NCI-H2081 treated with DMSO at 0.1 percent for 48 hours (cell line): ENCODE measurements around the gene POLR2B.
"Not testable (repeated sequence)": the region's sequence is repeated elsewhere in the genome, so short reads cannot be mapped to it uniquely, and the experiment has no call there.

ENCODE experiments used
- DNase-seq: peaks from one replicate; lab custom pipeline; 2025; lab: John Stamatoyannopoulos, UW

Gene POLR2B

DNA sequence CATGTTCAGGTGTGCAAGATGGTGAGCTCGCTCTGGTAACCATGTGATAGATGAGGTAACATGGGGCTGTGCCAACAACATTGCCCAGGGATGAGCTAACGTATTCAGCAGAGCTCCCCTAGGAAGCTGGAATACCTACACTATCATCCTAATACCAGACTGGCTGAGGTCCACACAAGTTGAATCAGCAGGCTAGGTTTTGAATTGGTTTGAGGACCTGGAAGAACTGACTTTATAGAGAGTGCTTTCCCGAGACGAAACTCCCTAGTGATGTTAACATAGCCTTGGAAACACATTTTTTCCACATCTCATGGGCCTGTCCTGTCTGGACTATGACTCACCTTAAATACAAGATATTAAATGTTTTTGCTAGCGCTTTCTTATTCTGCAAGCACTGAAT is 74.8 kb downstream of the POLR2B start:
- DNase-seq = no peak

DNA sequence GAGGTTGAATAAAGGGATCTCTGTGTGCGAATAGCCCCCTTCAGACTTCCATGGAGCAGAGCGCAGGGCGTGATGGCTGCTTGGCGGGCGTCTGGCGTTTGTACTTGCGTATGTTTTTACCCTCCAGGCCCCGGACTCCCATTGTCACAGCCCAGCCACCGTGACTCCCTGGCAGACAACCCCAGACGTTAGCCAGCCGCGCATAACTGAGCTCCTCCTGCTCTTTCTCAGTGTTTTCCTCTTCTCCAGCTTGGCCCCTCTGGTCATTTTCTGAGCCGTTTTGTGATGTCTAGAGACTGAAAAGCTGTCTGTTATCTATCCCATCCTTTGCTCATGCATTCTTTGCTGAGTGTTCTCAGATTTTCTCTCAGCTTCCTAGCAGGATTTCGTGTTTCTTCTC is 77.2 kb downstream of the POLR2B start:
- no peak for DNase-seq

DNA sequence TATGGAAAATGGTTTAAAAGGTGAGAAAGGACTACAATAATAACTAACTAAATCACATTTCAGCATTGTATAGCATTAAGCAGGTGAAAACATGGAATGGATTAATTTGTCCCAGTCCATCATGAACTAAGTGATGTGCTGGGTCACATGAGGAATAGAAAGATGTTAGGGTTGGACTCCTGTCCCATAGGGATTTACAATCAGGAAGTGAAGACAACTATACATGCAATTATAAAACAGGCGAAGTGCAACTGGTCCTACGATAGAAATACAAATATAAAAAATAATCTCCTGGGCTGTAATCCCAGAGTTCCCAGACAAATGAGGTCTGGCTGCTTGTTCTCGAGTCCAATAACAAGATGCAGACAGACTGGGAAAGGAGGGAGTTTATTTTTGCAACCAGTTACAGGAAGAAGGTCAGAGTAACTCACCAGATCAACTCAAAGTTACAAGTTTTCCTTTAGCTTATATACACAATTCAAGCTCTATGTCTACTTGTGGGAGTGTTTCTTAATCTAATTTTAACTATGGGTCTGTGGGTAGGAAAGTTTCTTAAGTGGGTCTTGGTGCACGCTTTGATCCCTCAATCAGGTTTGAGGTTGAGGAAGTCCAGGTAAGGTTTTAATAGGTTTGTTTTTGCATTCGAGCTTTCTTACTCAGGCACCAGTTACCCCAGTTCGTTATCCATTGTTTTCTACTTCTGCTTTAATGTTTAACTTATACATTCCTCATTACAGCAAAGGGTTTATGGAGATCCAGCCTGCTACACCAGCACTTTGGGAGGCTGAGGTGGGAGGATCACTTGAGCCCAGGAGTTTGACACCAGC is 81.4 kb downstream of the POLR2B start:
- no peak for DNase-seq

DNA sequence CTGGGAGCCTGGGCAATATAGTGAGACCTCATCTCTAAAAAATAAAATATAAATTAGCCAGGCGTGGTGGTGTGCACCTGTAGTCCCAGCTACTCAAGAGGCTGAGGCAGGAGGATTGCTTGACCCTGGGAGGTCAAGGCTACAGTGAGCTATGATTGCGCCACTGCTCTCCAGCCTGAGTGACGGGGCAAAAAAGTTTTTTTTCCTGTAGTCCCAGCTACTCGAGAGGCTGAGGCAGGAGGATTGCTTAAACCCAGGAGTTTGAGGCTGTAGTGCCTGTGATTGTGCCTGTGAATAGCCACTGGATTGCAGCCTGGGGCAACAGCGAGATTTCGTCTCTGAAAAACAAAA is 82.0 kb downstream of the POLR2B start:
- not testable (repeated sequence) for DNase-seq

DNA sequence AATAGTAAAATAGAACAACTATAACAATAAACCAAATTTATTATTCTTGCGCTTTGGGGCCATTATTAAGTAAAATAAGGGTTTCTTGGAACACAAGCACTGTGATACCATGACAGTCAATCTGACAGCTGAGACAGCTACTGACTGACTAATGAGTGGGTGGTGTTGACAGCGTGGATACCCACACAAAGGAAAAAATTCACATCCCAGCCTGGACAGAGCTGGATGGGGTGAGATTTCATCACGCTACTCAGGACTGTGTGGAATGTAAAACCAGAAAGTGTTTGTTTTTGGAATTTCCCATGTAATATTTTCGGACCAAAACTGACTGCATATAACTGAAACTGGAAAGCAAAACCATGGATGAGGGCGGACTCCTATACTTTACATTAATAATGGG is 82.7 kb downstream of the POLR2B start:
- DNase-seq = no peak

DNA sequence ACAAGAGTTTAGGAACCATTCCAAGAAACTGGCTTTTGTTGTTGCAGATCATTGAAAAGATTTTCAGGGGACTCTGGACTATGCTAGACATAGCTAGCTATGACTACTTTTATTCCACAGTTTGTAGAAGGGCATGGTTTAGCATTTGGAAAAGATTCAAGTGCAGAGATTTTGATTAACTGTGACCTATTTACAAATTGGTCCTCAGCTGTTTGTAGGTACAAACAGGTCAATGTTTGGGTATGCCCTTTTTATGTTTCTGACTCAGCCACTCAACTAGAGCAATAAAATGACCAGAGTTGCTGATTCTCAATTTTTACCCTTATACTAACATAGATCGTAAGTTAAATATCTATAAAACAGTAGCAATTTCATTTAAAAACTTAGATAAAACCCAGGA is 84.8 kb downstream of the POLR2B start:
- DNase-seq = no peak

DNA sequence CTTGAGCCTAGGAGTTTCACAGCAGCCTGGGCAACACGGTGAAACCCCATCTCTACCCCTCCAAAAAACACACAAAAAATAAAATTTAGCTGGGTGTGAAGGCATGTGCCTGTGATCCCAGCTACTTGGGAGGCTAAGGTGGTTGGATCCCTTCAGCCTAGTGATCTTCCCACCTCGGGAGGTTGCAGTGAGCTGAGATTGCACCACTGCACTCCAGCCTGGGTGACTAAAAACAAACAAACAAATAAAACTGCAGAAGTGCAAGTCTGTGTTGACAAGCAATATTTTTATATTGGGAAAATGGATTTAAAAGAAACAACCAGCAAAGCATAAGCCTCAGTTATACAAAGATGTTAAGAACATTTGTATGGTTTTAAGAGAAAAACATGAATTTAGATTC is 85.4 kb downstream of the POLR2B start:
- DNase-seq = no peak

DNA sequence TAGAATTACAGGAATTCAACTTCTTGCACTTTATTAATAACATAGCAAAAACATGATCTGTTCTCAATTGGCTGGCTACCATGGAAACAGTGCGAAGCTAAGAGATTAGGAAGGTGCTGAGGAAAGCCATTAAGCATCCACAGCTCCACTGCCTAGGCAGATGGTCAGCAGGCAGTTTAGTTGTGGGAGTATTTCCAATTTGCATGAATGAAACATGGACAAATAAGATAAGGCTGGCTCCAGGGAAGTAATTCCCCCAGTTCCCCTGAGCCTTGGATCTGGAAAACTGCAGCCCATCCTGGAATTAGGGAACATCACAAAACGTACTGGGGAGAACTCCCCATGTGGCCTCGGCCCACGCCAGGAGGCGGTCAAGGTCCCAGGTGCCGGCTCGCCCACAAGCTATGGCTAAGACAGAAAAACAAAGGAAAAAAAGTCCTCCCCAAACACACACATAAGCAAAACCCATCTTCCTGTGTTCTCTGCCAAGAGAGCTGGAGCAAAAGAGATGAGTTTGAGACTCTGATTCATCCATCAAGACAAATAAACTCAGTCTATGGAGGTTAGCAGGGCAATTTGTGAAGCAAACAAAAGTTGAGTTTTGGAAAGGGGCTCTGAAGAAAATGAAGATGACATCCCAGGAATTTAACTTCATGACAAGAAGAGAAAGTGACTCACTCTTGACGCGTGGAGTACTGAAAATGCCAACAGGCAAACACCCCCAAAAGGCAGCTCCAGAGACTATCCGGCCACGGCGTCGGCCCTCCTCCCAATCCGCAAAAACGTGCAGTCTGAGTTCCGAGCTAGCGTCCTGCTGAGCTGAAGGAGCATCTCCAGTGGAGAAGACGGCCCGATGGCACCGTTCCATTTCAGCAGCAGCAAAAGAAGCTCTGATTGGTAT is 86.4 kb downstream of the POLR2B start:
- DNase-seq = no peak

DNA sequence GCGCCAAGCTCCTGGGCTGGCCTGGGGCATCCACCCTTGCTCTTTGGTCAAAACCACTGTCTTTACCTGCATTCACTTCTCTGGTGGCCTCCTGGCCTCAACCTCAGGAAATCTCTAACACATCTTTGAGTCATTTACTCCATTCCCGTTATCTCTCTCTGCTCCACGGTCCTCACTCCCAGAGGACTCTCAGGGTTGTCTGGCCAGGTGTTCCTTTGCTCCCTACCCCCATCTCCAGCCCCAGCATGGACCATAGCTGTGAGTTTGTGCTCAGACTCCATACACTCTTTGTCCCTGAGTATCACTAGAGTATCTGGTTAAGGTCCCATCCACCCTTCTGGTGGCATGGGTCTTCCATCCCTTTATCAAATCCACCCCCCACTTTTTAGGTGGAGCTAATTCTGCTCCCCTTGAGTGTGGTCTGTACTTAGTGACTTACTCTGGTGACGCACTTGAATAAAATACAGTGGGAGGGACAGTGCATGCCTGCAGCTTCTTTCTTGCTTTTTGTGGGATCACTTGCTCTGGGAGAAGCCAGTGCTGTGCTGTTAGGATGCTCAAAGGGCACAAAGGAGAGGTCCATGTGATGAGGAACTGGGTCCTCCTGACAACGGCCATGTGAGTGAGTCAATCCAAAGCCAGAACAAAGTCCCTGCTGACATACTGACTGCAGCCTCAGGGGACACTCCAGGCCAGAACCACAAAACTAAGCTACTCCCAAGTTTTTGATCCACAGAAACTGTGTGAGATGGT is 87.2 kb downstream of the POLR2B start:
- DNase-seq = no peak

DNA sequence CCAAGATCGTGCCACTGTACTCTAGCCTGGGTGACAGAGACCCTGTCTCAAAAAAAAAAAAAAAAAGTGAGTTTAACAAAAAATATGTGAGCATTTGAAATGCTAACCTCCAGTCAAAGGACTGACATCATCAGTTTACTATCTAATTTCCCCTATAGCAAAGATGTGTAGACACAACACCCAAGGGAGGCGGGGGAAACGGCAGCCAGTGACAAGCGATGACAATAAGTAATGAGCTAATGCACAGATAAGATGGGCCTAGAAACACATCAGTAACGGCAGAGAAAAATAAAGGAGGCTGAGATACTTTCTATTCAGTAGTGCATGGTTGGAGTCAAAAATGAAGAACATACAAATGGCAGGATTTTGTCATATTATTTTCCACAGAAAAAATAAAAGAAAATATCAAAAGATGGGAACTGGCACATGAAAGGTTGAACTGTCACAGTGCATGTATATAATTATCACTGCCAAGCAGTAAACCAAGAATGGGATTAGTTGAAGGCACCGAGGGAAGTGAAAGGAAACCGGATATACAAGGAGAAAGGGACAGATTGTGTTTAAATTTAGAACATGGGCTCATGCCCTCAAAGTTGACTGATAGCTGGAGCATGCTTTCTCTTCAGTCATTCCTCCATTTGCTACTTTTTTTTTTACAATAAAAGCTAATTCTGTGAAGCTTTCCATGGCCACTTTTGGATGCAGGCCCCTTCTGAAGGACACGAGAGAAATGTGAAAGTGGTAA is 89.7 kb downstream of the POLR2B start:
- DNase-seq = no peak

DNA sequence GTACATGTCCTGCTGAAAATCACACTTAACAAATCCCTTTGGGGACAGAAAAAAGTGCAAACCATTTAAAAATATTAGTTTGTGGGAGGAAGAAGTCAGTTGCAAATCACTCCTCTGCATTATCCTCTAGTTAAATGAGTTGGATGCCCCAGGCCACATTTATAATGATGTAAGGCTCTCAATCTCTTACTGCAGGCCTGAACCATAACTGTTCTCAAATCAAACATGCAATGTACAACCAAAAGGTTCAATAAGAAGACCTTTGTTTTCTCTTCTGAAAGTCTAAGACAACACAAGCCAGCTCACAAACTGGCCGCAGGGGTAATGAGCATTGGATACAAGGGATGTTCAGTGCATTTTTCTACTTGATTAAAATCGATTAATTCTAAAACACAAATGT is 91.8 kb downstream of the POLR2B start:
- no peak for DNase-seq

DNA sequence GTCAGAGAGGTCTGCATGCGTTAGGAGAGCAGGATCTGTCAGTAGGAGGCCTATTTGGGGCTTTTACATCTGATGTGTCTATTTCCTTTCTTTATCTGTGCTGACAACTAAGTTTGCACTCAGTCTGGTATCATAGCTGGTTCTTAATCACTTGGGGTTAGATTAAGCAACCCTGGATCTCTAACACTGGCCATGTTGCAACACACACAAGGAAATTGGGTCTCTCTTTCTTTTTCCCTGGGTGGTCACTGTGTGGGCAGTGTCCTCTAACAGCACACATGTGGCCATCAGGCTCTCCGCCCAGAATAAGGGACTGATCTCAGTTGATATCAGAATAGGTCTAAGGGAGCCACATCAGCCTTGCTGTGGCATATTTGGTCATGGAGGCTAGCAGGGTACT is 92.6 kb downstream of the POLR2B start:
- no peak for DNase-seq

DNA sequence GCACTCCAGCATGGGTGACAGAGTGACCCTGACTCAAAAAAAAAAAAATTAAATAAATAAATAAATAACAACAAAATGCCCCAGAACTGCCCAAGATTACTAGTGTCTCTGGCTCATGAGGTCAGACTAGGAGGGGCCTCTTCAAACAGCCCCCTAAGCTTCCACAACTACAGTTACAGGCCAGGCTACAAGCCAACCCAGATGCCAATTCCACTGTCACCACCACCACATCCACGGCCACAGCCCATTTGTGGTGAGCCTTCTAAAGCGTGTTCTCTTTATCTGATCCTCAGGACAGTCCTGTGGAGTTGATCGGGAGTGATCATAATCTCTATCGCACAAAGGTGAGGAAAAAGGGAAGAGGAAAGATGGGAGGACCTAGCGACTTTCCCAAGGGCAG is 94.9 kb downstream of the POLR2B start:
- no peak for DNase-seq

DNA sequence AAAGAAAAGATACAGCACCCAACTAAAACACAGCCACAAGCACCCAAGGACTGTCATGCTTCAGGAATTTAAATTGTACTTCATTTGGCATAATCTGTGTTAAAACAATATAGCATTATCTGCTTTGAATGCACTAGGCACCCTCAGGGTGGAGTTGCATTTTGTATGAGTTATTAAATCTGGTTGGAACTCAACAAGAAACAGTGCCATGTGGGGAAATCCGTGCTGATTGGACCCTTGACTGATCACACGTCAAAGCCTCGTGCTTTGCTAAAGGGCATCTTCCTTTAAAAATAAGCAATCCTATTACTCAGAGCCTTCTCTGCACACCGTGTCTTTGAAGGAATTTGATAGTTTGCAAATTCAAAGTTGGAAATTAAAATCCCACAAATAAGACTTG is 96.0 kb downstream of the POLR2B start:
- DNase-seq = no peak

DNA sequence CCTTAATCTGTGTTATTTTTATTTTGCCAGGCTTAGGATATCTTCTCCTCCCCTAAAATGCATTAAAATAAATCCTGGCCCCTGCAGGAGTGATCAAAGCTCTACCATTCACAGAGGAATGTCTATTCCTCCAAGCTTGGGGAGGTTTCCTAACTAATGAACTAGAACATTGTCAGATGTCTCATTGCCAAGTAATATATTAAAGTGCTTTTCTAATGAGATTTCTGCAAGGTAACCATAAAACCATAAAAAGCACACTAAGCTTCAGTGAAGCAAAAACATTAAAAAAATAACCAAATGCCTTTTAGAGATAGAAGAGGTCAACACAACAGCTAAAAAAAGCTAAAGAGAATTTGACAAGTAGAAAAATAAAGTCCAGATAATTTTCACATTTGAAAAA is 96.7 kb downstream of the POLR2B start:
- DNase-seq = no peak

DNA sequence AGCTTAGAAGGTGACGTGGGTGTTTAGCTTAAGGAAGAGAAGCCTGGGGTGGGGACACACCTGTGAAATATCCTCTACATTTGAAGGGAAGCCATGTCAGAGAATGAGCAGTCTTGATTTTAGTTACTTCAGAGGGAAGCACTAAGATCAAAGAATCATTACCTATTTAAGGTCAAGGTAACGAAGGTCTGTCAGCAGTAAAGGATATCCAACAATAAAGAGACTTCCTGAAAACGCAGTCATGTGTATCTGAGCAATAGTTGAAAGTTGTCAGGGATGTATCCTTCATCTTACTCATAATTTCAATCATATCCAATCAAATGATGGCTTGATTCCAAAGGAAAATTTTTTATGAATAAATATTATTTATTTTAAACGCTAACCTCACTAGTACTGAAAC is 98.0 kb downstream of the POLR2B start:
- DNase-seq = no peak

DNA sequence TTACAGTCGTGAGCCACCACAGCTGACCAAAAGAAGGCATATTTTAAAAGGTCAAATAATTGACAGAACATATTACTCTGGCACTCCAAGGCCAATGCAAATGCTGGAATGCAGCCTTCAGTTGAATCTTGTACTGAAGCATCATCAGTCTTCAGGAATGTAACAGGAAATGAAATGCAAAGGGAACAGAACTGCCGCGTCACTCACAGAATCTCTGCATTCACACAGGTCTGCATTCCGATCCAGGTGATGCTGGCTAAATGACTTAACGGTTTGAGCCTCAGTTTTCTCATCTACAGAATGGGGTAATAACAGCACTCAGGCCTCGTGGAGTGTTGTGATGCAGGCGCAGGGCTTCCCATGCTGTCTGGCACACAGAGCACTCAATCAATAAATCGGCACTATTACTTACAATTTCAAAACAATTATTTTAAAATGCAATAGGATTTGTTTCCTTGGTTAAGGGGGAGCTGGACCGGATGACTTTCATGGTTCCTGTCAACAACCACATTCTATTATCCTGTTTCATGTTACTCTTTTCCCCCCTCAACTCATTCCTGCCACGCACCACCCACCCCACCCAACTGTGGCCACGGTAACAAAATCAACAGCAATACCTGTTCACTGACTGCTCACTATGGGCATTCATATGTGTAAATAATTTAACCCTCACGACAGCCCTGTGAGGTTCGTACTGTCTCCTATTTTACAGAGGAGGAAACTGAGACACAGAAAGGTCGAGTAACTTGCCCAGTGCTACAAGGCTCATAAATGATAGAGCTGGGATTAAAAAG is 99.1 kb downstream of the POLR2B start:
- DNase-seq = no peak

DNA sequence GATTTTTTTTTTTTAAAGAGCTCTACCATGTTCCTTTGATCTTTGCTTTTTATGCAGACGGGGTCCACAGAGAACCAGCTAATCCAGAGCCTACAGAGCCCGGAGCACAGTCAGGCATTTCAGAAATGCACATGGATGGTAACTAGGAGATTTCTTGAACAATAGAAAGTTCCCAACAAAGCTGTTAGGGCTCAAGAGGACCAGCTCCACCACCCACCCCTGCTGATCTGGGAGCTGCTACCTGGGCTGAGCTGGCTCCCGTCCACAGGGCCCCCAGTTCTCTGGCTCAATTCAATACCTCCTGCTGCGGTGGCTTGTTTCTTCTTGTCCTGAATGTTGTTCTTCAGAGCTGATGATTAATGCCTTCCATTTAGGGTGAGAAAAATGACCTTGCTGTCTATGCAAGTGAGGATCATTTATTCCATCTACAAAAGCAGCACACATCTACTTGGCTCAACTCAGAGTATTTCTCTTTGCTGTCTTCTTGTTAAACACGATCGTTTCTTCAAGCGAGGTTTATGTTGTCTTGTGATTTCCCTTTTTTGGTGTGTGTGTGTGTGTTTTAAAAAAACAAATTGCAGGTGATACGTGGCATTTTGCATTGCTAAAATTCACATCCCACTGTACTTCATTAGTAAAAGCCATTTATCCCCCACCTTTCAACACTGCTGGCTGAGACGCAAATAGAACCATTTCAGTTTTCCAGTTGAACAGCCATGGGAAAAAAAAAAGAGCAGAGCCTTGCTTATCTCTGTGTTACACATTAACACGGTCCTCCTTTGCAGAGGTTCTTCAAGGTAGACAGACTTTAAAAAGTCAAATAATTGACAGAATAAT is 100.2 kb downstream of the POLR2B start:
- DNase-seq = peak; percentile 73
